ENCODE measurements around the gene LAMA2.

DNA sequence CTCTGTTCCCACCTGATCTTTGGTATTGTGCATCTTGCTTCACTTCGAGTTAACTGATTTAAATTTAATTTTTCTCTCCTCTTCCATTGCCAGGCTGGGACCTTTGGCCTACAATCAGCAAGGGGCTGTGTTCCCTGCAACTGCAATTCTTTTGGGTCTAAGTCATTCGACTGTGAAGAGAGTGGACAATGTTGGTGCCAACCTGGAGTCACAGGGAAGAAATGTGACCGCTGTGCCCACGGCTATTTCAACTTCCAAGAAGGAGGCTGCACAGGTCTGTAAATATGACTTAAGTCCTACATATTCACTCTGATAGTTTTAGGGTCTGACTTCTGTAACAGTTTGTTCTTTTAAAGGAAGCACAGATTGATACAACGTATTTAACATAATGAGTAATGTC, 414.7 kb downstream of the LAMA2 start:
- TF ChIP-seq, protein P1, sequence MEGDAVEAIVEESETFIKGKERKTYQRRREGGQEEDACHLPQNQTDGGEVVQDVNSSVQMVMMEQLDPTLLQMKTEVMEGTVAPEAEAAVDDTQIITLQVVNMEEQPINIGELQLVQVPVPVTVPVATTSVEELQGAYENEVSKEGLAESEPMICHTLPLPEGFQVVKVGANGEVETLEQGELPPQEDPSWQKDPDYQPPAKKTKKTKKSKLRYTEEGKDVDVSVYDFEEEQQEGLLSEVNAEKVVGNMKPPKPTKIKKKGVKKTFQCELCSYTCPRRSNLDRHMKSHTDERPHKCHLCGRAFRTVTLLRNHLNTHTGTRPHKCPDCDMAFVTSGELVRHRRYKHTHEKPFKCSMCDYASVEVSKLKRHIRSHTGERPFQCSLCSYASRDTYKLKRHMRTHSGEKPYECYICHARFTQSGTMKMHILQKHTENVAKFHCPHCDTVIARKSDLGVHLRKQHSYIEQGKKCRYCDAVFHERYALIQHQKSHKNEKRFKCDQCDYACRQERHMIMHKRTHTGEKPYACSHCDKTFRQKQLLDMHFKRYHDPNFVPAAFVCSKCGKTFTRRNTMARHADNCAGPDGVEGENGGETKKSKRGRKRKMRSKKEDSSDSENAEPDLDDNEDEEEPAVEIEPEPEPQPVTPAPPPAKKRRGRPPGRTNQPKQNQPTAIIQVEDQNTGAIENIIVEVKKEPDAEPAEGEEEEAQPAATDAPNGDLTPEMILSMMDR (IDR thresholded peaks at IDR 0.05) = no peak
- TF ChIP-seq EP300 (IDR thresholded peaks at IDR 0.05) (no peak), POLR2A (IDR thresholded peaks at IDR 0.05) (no peak)
